GM18511 (cell line): Measurements from ENCODE around the gene OR2AP1.
A peak's percentile ranks its signal among the peaks of the same experiment; 100 is the strongest.
"Not testable (repeated sequence)": the region's sequence is repeated elsewhere in the genome, so short reads cannot be mapped to it uniquely, and the experiment has no call there.

Source experiments
- ATAC-seq: cut with Tn5 transposase; IDR thresholded peaks from one replicate; pipeline ENCODE4 v1.9.1; 2021; ENCODE audit warnings: mild to moderate bottlenecking, moderate library complexity; ENCODE audit not compliant: unreplicated experiment

The OR2AP1 gene

GRCh38 chr12:55572168-55572567 lies at the start of gene OR2AP1:
Gene OR2AP1, plus strand, starts transcription at chr12:55572468. Its CDS starts 1,947 bp downstream, at chr12:55574415.
- no peak for ATAC-seq

GRCh38 chr12:55548235-55548634 lies 24.0 kb upstream of the OR2AP1 start:
- ATAC-seq: not testable (repeated sequence)

DNA sequence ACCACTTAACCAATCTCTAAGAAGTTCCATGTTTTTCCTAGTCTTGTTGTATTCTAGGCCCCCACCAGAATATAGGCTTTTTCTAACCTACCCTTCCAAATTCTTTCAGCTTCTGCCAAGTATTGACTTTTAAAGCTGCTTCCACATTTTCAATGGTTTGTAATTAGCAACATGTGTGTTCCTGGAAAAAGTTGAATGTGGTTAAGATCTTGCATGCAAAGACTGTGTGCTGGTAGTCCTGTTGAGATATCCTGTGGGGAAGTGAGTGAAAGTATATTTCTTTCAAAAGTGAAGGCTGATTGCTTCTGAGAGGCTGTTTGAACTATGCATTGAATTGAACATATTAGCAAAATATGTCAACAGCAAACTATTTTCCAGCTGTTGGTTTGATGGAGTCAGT lies 23.5 kb upstream of the OR2AP1 start:
- ATAC-seq: no peak

- ATAC-seq: no peak
These were observed 23.0 kb upstream of the OR2AP1 start, which contains the start of gene OR6C4 for GRCh38 chr12:55549302-55549701. Gene OR6C4, plus strand, starts transcription at chr12:55549602. Its CDS starts 1,625 bp downstream, at chr12:55551227.

- no peak for ATAC-seq
These were observed 18.0 kb upstream of the OR2AP1 start for GRCh38 chr12:55554296-55554695.

DNA sequence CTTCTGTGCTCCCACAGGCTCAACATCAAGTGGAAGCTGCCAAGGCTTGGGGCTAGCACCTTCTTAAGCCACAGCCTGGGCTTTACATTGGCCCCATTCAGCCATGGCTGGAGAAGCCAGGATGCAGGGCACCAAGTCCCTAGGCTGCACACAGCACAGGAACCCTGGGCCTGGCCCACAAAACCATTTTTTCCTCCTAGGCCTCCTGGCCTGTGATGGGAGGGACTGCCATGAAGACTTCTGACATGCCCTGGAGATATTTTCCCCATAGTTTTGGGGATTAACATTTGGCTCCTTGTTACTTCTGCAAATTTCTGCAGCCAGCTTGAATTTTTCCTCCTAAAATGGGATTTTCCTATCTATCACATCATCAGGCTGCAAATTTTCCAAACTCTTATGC lies 2.2 kb upstream of the OR2AP1 start:
- ATAC-seq: not testable (repeated sequence)

DNA sequence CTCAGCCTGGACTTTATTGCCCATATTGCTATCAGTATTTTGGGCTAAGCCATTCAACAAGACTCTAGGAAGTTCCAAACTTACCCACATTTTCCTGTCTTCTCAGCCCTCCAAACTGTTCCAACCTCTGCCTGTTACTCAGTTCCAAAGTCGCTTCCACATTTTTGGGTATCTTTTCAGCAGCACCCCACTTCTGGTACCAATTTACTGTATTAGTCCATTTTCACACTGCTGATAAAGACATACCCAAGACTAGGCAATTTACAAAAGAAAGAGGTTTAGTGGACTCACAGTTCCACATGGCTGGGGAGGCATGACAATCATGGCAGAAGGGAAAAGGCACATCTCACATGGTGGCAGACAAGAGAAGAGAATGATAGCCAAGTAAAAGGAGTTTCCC lies 1.6 kb upstream of the OR2AP1 start:
- not testable (repeated sequence) for ATAC-seq

DNA sequence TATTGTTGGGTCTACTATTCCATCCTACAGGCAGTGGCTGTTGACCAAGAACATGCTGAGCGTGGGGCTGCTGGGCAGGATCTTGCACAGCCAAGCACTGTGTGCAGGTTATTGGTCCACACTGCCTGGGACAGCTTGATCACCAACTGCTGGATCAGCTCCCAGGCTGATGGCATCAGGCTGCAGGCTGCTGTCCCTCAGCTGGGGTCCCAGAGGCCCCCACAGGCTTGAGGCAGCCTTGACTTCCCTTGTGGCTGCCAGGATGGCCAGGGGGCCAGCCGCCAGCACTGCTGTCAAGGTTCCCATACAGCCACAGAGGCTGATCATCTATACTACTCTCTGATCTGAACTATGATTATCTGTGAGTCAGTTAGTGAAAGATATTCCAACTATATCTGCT lies 9.8 kb downstream of the OR2AP1 start:
- no peak for ATAC-seq

DNA sequence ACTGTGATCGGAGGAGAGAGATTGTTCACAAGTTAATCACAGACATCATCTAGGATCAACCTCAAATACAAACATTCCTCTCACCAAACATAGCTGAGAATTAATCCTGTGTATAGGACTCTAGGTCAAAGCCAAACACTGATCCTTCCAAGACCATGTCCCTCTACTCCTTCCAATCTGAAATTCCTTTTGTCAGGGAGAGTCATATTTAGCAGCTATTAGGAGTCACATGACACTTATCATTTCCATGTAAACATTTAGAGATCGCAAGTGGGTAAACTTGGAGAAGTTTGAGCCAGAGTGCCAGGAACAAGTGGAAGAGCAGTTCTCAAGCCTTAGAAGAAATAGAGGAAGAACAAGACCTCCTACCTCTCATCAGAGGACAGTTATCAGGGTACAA lies 13.5 kb downstream of the OR2AP1 start:
- no peak for ATAC-seq

DNA sequence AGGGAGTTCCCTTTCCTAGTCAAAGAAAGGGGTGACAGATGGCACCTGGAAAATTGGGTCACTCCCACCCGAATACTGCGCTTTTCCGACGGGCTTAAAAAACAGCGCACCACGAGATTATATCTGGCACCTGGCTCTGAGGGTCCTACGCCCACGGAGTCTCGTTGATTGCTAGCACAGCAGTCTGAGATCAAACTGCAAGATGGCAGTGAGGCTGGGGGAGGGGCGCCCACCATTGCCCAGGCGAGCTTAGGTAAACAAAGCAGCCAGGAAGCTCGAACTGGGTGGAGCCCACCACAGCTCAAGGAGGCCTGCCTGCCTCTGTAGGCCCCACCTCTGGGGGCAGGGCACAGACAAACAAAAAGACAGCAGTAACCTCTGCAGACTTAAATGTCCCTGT lies 17.9 kb downstream of the OR2AP1 start:
- not testable (repeated sequence) for ATAC-seq

GRCh38 chr12:55607821-55608594 lies 35.7 kb downstream of the OR2AP1 start:
- ATAC-seq: no peak

DNA sequence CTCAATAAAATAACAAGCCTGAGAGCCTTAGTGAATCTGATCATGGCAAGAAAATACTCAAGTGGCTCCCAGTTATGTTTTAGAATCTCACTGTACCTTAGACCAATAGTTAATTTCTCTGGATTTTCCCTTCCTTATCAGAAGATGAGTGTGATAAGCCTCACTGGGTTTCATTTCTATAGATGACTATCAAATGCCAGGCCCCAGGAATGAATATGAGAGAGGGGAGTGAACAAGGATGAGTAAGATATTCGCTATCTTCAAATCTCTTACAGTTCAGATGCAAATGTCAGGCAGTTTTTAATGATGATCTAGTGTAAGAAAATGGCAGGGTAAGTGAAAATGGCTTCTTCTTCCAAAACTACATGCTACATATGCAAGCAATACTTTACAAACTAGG lies 38.3 kb downstream of the OR2AP1 start:
- ATAC-seq: no peak

DNA sequence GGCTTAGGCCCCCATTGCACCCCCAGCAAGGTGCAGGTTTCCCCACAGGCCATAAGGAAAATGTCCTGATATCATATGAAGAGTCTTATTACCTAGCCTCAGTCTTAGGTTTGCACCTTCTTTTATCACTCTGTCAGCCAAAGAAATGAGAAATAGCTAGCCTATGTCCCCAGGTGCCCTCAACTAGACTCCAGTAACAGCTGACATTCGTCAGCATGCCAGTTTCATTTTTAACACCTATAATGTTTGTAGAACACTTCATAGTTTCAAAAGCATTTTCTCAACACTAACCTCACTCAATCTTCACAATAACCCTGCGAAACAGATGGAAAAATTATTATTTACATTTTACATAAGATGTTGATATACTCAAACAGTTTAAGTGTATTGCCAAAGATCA lies 40.4 kb downstream of the OR2AP1 start:
- no peak for ATAC-seq

DNA sequence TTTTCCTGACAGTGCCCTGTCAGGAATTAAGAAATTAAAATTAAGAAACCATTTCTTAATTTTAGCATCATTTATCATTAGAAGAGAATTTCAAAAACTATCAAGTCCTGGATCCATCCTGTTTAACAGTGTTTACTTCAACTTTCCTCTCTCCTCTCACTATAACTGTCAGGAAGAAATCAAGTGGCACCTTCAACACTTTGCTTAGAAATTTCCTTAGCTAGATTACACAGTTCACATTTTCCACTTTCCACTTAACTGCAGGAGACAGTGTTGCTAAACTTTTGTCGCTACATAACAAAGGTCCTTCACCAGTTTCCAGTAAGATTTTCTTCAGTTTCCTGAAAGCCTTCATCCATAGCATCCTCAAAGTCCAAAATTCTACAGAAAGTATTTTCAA lies 42.5 kb downstream of the OR2AP1 start:
- ATAC-seq: no peak

- ATAC-seq: peak; percentile 80
These were observed 47.3 kb downstream of the OR2AP1 start for GRCh38 chr12:55619354-55620138.

DNA sequence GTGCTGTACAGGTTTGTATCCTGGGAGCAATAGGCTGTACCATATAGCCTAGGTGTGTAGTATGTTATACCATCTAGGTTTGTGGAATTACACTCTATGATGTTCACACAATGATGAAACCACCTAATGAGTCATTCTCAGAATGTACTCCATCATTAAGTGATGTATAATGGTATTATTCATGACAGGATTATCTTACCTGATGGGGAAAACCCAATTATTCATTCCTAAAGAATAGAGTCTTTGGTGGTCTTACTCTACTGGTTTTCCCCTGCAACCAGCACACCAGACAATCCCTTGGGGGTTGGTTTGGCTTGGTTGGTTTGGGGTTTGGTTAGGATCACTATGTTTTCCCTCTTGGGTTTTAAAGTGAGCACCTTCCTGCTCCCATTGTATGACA lies 51.8 kb downstream of the OR2AP1 start:
- ATAC-seq: peak; percentile 66
